SK-N-DZ (cell line): ENCODE results near the gene COL16A1.
"Not testable (repeated sequence)": the region's sequence is repeated elsewhere in the genome, so short reads cannot be mapped to it uniquely, and the experiment has no call there.

Source experiments
- DNase-seq: peaks from one replicate; pipeline ENCODE4 v3.0.0-alpha.2; 2015; ENCODE audit warnings: low spot score

Gene COL16A1

DNA sequence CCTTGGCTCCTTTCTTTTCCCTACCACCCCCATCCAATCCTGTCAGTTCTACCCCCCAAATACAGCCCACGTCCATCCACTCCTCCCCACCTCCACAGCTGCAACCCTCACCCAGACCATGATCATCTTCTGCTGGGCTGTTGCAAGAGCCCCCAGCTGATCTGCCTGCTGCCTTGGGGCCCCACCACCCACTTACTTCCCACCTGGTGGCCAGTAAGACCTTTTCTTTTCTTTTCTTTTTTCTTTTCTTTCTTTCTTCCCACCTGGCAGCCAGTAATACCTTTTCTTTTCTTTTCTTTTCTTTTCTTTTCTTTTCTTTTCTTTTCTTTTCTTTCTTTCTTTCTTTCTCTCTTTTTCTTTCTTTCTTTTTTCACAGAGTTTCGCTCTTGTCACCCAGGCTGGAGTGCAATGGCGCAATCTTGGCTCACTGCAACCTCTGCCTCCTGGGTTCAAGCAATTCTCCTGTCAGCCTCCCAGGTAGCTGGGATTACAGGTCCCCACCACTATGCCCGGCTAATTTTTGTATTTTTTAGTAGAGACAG lies 3.3 kb upstream of the COL16A1 start:
- DNase-seq = not testable (repeated sequence)

DNA sequence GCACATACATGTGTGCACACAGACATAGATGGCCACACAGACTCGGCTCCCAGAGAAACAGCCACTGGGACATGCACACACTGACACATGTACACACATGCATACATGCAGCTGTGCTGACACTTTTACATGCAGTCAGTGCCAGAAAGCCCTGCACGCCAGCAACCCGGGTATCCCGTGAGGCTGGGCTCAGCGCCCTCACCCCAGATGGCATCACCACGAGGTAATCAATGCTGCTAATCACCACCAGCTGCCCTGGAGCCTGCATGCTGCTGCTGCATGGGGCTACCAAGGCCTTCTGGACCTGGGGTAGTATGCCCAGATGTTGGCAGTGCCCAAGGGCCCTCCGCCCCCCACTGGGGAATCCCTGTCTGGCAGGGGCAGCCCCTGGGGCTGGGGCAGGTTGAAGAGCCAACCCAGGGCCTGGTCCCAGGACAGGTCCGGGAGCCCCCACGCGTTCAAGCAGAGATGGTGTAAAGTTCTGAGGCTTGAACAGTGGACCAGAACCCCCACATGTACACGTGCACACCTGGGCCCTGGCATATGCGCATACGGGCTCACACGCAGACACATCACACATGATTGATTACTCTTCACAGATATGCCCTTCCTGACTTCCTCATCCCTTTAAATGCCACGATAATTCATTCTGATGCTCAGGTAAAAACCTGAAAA lies 2.7 kb upstream of the COL16A1 start:
- no peak for DNase-seq

- peak; percentile 10 for DNase-seq
Observed at GRCh38 chr1:31705080-31705866, 1.5 kb upstream of the COL16A1 start.

DNA sequence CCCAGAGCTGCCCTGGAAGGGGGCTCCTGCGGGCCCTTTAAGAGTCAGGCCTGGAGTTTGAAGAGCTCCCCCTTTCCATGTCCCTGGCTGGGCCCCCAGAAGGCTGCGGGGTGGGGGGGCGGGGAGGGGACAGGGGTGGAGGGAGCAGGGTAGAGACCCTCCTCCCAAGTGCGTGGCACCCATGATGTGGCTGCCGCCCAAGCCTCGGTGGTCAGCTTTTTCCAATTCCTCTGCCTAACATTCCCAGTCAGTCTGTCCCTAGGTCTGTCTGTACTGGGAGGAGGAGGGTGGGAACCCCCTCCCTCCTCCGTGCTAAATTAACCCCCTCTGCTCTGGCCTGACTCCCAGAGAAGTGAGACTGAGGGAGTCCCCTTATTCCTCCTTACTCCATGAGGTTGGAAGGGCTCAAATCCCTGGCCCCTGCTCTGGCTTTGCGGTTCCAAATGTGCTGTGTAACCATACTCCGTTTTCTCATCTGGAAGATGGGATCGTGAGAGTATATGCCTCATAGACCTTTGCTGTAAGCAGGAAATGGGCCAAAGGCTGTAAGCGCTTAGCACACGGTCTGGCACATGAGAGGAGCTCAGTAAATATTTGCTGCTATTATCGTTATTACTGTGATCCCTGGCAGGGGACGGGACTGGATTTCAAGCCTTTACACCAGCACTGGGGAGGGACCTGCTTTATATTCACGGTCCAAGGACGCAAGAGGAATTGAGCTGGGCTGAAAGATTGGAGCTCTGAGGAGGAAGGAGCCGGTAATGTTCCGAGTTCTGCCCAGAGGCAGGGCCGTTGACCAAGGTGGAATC lies 658 bp upstream of the COL16A1 start:
- no peak for DNase-seq

GRCh38 chr1:31702836-31703404 lies 897 bp downstream of the COL16A1 start:
- DNase-seq = no peak

DNA sequence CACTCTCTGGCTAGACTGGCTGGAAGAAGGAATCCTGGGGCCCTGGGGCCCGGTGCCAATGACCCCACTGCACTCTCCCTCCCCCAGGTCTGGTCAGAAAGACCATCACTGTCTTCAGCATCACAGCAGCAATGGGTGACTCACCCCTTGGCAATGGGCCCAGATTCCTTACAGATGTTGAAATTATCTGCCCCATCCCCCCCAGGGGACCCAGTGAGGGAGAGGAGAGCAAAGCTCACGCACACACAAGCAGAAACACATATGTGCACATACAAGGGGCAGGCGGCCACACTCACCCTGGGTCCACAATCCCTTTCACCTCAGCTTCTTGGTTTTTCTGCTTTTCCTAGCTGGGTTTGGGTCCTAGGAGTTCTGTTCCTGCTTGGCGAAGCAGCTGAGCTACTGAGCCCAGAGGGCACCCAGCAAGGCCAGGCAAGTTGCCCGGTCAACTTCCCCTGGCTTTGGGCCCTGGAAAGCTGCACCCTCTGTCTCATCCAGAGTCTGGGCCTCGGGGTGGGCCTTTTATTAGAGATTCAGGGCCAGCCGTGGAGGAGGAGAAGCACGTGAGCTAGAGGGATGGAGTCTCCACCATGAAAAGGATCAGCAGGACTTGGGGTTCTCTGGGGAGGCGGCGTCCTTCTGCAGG lies 2.6 kb downstream of the COL16A1 start:
- DNase-seq = no peak

GRCh38 chr1:31700468-31701090 lies 3.2 kb downstream of the COL16A1 start:
- no peak for DNase-seq

- no peak for DNase-seq
Observed at GRCh38 chr1:31699341-31699891, 4.4 kb downstream of the COL16A1 start.

GRCh38 chr1:31697369-31697984 lies 6.3 kb downstream of the COL16A1 start:
- no peak for DNase-seq

GRCh38 chr1:31696242-31696641 lies 7.6 kb downstream of the COL16A1 start:
- no peak for DNase-seq

DNA sequence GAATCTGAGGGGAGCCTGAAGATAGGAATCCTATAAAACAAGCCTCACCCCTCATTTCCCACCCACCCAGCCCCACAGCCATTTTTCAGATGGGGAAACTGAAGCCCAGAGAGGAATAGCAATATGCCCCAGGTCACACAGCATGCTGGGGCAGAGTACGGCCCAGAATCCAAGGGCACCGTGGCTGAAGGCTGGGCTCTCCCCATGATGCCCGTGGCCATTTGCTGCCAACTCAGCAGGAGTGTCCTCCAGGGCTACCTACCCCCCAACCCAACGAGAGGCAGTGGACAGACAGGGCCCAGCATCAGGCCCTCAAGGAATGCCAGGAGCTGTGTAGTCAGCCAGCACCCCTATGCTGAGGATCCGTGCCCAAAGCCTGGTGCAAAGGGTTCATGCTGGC lies 8.5 kb downstream of the COL16A1 start:
- no peak for DNase-seq

GRCh38 chr1:31694964-31695313 lies 8.9 kb downstream of the COL16A1 start:
- DNase-seq = no peak

DNA sequence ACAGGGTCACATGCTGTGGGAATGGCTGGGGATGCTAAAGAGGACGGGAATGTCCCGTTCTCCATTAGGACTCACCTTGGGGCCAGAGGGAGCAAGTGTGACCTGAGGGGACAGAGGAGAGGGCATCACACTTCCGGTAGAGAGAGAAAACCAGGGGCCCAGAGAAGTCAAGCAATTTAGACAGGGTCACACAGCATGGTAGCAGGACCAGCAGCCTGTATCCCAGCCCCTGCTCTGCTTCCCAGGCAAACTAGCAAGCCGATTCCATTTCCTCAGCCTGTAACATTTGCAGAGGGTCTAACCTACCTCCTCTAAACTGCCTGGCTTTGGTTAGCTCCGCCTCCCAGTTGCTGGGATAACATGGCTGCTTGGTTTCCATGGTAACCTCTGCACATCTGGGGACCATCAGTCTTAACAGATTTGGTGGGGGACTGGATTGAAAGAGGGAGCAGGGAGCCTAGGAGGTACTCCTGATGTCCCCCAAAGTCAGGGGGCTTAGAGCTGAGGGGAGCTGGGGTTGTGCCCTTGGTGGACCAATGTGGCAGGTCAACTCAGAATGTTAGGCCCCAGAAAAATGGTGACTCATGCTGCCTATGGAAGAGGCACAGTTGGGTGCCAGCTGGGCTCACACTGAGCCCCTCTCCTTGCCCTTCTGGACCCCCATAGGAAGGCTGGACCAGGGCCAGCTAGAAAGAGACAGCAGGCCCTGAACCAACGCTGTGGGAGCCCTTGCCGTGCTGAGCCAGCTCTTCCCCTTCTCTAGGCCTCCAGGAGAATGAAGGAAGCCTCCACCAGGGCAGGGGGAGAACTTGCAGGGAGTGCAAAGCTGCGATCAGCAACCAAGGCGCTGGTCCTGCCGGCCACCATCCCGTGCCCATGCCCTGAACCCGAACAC lies 9.5 kb downstream of the COL16A1 start:
- DNase-seq = peak; percentile 25

DNA sequence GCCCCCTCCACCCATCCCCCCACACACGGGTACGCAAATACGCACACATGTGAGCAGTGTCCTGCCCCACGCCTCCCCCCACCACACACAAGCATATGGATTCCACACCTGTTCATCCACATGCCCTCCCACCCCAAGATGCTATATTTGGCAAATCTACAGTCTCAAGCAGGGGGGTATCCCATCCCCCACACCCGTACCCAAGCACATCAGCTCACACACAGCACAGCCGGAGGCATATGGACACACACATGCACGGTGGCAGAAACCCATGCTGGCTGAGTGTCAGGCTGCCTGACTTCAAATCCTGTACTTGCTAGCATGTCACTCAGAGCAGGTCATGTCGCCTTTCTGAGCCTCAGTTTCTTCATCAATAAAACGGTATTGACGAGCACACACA lies 10.6 kb downstream of the COL16A1 start:
- DNase-seq = no peak

DNA sequence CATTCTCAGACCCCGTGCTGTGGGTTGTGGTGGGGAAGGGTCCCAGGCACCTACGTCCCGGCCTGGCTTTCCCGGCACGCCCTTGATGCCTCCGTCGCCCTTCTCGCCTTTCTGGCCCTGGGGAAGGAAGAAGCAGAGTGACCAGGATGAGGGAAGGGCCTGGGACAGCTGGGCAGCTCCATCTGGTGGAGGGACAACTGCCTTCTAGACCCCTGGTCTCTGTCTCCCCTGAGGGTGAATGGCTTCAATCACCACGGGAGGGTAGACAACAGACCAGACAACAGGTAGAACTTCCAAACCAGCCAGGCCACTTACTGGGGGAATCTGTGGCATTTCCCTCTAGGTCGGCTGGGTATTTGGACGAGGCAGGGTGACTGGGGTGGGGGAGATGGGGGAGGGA lies 11.9 kb downstream of the COL16A1 start:
- no peak for DNase-seq

DNA sequence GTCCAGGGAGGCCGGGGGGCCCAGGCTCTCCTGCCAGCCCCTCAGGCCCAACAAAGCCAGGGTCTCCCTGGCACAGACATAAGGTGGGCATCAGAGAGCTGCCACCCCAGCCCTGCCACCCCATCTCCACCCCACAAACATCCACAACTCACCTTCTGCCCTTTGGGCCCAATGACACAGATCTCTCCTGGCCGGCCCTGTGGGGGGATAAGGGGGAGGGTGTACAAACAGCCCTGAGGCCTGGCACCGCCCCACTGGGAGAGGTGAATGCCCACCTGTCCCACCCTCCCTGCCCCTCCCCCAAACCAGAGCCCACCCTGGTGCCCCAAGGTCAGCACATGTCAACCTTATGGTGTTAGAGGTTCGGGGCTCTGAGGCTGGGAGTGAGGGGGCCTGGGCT lies 12.4 kb downstream of the COL16A1 start:
- DNase-seq = no peak

DNA sequence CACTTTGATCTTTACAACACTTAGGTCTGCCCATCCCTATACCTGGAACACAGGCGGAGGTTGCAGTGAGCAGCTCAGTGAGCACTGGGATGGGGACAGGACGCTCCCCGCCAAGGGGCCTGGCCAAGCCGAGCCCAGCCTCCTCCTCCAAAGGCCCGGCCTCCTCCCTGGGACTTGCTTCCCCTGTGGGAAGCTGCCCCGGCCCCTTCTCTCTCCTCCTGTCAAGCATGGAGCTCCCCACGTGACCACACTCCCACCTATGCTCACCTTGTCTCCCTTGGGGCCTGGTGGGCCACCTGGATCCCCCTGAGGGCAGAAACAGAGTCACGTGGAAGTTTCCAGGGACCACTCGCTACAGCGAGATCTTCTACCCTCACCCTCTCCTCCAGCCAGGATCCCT lies 12.9 kb downstream of the COL16A1 start:
- DNase-seq = no peak

DNA sequence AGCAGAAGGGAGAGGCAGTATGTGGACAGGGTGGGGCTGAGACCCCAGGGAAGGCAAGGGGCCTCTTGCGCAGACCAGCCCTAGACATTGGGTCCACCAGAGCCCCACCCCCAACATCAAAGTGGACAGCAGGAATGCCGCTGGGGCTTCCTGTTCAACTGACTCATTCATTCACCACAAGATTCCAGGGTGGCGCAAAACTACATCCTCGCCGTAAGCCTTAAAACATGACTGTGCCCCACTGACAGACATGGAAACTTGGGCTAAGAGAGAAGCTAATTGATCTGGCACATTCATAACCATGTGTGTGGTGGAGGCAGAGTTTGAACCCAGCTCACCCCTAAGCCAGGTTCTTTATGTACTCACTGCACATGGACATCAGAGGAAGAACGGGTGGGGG lies 14.0 kb downstream of the COL16A1 start:
- no peak for DNase-seq

DNA sequence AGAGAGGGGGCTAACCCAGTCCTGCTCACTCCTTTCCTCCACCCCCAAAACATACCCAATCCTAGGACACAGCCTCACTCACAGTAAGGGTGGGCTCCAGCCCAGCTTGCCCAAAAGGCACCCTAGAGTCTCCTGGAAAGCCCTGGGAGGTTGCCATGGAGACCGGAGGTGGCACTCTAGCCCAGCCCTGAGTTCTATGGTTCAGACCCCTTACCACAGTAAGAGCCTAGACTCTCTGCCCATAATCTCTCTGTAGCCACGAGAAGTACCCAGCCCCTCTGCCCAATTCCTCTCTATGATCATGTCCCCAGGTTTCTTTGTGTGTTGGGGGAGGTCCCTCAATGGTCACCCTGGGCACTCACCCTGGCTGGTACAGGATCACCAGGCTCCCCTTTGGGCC lies 14.4 kb downstream of the COL16A1 start:
- no peak for DNase-seq
